HepG2 (cell line): ENCODE results near the gene AGBL1.

Experiments
- ARID5B ChIP-seq: IDR thresholded peaks from 2 replicates; pipeline ENCODE4 v1.4.0; 2020; ENCODE audit warnings: mild to moderate bottlenecking, missing genetic modification reagents
- EHMT2 ChIP-seq: fragments of 200-600 bp; sonication (generic); IDR thresholded peaks from 2 replicates; pipeline ENCODE4 v1.7.0; 2017; ENCODE audit warnings: antibody characterized with exemption, low read depth, low read length, borderline replicate concordance
- GTF2F1 ChIP-seq: fragments of 150-350 bp; IDR thresholded peaks from 2 replicates; pipeline ENCODE4 v1.6.1; 2014; ENCODE audit warnings: low read length

- TF ChIP-seq ARID5B (CRISPR knock-in tag) (no peak), EHMT2 (no peak), GTF2F1 (no peak)
Observed at GRCh38 chr15:86876387-86876944, 796.8 kb downstream of the AGBL1 start.
